ENCODE data around the gene CENPN. TPM values are rescaled to one million over a fixed set of nuclear protein-coding genes. Genes with fewer than 3 reads are reported as not detected.

Gene CENPN
- total and polyA plus RNA-seq, 2 of the 8 experiments (the other 6 are each of a cell fraction or from before 2014, with no cell fraction given): 32.8 to 67.0 TPM

GRCh38 chr16:81071805-81072204 is 64.8 kb downstream of the CENPN start (continued):
- TF ChIP-seq, protein P1, sequence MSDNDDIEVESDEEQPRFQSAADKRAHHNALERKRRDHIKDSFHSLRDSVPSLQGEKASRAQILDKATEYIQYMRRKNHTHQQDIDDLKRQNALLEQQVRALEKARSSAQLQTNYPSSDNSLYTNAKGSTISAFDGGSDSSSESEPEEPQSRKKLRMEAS (IDR thresholded peaks at IDR 0.05): no peak
- TF ChIP-seq CHD1 (IDR thresholded peaks at IDR 0.05; ENCODE audit: low read depth, low read length) (no peak), SIN3A (conservative IDR thresholded peaks at IDR 0.05 in 1 of 2, IDR thresholded peaks at IDR 0.05 in 1 of 2; ENCODE audit: low read depth in 1 of 2, low read length in 2 of 2) (no peak), MAFK (IDR thresholded peaks at IDR 0.05; ENCODE audit: low read depth, low read length) (no peak)
